Mesodermal cell (in vitro differentiated cells): ENCODE measurements around the gene MRPL17.
A peak's percentile ranks its signal among the peaks of the same experiment; 100 is the strongest.

Experiments
- H3K27ac ChIP-seq: 2 replicates; pipeline ENCODE4 v1.7.0; 2013; ENCODE audit warnings: mild to moderate bottlenecking, low read depth, low read length, moderate library complexity; ENCODE audit not compliant: severe bottlenecking
- H3K36me3 ChIP-seq: 2 replicates; pipeline ENCODE4 v1.7.1; 2013; ENCODE audit warnings: mild to moderate bottlenecking, low read length, moderate library complexity; ENCODE audit not compliant: control insufficient read depth, insufficient read depth
- H3K4me1 ChIP-seq: one replicate; pipeline ENCODE4 v1.7.1; 2013; ENCODE audit warnings: mild to moderate bottlenecking, low read length; ENCODE audit not compliant: insufficient read depth, control insufficient read depth, poor library complexity, severe bottlenecking
- H3K4me3 ChIP-seq: 2 replicates; pipeline ENCODE4 v1.7.0; 2013; ENCODE audit warnings: low read length, control low read depth, mild to moderate bottlenecking; ENCODE audit not compliant: insufficient read depth, poor library complexity, severe bottlenecking; ENCODE audit errors: extremely low read depth
- H3K9me3 ChIP-seq: 2 replicates; pipeline ENCODE4 v1.7.1; 2013; ENCODE audit warnings: mild to moderate bottlenecking, low read length, moderate library complexity; ENCODE audit not compliant: control insufficient read depth
- WGBS, 2 experiments: methylation state at CpG; one replicate each; pipeline ENCODE4 v1.1.5; 2013; ENCODE audit warnings: missing lambda C conversion rate in 2 of 2; ENCODE audit not compliant: insufficient coverage in 2 of 2; 5-methylcytosine and 5-hydroxymethylcytosine counted together

Gene MRPL17

DNA sequence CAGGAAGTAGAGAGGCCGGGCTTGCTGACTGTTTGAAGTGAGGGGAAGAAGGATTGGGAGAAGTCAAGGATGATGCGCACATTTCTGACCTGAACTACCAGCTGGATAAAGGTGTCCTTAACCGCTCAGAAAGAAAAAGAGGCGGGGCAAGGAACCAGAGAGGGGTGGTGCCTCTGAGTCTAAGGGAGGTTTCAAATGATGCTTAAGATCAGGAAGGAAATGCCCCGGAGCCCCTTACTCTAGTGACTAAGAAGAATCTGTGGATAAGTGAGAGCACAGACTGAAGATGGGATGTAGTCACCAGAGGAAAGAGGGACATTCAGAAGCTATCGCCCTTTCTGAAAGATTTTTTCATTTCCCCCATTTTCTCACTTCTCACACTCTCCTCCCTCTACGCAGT lies 40.2 kb downstream of the MRPL17 start:
- WGBS, 2 experiments, result 87 to 93% methylated on average over 6 to 7 of the region's 7 CpGs
- no peak overlapping the region for H3K27ac ChIP-seq
- no peak overlapping the region for H3K4me3 ChIP-seq
- H3K36me3 ChIP-seq, result peaks cover 57% of the 10 kb centered on the region
- H3K9me3 ChIP-seq, result no peaks in the 10 kb centered on the region
- H3K4me1 ChIP-seq, result peaks cover 22% of the 10 kb centered on the region

DNA sequence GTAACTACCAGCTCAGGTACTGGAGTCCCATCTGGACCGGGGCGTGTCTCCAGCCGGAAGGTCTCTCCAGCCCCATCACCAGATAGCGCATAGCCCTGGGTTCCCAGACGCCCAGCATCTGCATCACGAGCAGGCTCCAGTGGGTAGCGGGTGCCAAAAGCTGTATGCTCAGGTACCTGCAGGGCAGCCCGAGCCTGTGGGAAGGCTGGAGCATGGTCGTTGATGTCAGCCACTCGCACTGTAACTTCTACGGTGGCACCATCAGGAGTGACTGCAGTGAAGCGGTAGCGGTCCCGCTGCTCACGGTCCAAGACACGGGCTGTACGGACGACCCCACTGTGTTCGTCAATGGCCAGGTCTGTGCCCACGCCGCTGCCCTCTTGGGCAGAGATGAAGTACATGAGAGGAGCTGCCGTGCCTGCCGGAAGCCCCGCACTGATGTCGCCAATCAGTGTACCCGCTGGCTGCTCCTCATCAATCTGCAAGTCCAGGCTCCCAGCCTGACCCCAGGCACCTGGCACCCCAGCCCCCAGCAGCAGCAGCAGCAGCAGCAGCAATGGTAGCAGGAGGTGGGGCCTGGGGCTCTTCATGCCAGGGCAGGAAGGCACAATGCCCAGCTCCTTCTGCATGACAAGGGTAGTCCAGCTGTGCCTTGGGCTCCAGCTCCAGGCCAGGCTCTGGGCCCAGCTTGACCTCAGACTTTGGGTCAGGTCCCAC lies 42.0 kb downstream of the MRPL17 start:
- 95 to 98% methylated on average over 26 of the region's 26 CpGs for WGBS, 2 experiments
- H3K27ac ChIP-seq, result no peak overlapping the region
- peaks cover 67% of the 10 kb centered on the region for H3K36me3 ChIP-seq
- H3K4me1 ChIP-seq, result peaks cover 21% of the 10 kb centered on the region
- H3K4me3 ChIP-seq, result no peak overlapping the region
- H3K9me3 ChIP-seq, result no peaks in the 10 kb centered on the region

DNA sequence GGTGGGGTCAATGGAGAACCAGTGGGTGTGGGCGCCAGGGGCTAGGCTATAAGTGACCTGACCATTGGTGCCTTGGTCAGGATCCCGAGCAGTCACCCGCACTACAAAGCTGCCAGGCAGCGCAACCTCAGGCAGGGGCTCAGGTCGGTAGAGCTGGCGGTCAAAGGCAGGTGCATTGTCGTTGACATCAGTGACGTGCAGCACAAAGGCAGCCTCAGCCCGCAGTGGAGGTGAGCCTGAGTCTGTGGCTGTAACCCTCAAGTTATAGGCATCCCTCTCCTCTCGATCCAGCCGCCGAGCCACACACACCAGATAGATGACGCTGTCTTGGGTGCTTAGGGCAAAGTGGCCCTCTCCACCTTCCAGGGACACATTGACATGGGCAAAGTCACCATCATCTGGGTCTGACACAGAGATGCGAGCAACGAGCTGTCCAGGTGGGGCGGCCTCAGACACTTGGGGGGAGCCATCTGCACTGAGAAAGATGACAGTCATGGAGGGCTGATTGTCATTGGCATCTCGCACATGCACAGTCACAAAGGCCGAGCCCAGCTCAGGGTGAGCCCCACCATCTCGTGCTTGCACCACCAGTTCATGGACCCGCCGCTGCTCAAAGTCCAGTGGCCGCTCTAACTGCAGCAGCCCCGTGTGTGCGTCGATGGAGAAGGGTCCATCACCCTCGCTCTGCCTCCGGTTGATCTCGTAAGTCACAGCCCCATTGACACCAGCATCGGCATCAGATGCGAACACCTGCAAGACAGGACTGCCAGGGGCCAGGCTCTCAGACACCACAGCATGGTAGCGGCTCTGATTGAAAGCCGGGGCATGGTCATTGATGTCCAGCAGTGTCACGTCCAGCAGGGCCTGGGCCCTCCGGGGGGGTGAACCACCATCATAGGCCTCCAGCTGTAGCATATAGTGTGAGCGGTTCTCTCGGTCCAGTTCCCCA lies 42.8 kb downstream of the MRPL17 start:
- H3K36me3 ChIP-seq, result peaks cover 64% of the 10 kb centered on the region
- 95% methylated on average over 35 of the region's 36 CpGs for WGBS, 2 experiments
- no peaks in the 10 kb centered on the region for H3K9me3 ChIP-seq
- H3K27ac ChIP-seq, result no peak overlapping the region
- no peak overlapping the region for H3K4me3 ChIP-seq
- H3K4me1 ChIP-seq, result peaks cover 30% of the 10 kb centered on the region

DNA sequence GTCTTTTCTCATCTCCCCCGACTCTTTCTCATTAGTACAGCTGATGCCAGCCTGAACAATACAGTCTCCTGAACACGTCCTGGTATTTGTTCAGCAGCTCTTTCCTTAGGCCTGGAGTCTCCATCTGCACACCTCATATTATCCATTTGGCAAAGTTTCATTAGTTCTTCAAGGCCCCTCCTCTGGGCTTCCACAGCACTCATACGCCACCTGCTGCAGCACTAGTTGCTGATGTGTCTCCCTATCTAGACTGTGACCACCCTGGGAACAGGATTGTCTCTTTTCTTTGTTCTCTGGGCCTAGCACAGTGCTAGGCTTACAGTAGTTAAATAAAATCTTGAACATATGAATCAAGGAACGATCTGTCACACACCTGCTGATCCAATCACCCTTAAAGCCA lies 44.7 kb downstream of the MRPL17 start:
- Histone ChIP-seq H3K4me3 (no peak overlapping the region), H3K27ac (peak overlapping the region; percentile 11), H3K9me3 (no peaks in the 10 kb centered on the region), H3K4me1 (peaks cover 34% of the 10 kb centered on the region), H3K36me3 (peaks cover 60% of the 10 kb centered on the region)
- 81 to 86% methylated on average over 4 of the region's 4 CpGs for WGBS, 2 experiments

DNA sequence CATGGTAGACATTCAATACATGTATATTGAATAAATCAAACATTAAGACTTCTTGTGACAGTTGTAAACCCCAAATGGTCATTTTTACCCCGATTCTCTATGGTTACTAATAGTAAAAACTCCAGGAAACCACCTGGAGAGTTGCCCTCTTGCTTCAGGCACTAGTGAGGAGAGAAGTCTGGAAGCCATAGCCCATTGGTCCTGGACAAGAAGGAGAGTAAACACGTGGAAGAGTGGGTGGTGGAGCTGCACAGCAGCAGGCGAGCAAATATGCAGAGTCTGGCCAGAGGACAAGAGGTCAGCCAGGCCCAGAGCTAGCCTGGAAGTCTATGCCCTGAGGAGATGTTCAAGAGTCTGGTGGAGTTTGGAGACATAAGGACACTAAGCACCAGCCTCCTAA lies 45.3 kb downstream of the MRPL17 start:
- Histone ChIP-seq H3K4me1 (peaks cover 29% of the 10 kb centered on the region), H3K9me3 (no peaks in the 10 kb centered on the region), H3K36me3 (peaks cover 65% of the 10 kb centered on the region), H3K27ac (peak overlapping the region; percentile 11), H3K4me3 (no peak overlapping the region)
- 84 to 86% methylated on average over 2 of the region's 3 CpGs for WGBS, 2 experiments

DNA sequence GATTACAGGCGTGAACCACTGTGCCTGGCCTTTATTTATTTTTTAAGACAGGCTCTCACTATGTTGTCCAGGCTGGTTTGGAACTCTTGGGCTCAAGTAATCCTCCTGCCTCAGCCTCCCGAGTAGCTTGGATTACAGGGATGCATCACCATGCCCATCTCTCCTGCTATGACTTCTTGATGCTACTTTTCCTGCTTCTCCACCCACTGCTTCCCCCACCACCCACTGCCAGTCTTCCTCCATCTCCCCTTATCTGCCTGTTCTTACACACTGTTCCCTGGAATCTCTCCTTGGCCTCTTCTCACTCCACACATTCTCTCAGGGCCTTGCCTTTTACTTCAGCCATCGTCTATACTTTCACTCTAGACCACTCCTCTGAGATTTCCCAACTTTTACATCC lies 46.7 kb downstream of the MRPL17 start:
- WGBS, 2 experiments, result 91 to 96% methylated on average over 3 of the region's 3 CpGs
- Histone ChIP-seq H3K27ac (peak overlapping the region; percentile 13), H3K36me3 (peaks cover 73% of the 10 kb centered on the region), H3K4me3 (no peak overlapping the region), H3K9me3 (no peaks in the 10 kb centered on the region), H3K4me1 (peaks cover 27% of the 10 kb centered on the region)

DNA sequence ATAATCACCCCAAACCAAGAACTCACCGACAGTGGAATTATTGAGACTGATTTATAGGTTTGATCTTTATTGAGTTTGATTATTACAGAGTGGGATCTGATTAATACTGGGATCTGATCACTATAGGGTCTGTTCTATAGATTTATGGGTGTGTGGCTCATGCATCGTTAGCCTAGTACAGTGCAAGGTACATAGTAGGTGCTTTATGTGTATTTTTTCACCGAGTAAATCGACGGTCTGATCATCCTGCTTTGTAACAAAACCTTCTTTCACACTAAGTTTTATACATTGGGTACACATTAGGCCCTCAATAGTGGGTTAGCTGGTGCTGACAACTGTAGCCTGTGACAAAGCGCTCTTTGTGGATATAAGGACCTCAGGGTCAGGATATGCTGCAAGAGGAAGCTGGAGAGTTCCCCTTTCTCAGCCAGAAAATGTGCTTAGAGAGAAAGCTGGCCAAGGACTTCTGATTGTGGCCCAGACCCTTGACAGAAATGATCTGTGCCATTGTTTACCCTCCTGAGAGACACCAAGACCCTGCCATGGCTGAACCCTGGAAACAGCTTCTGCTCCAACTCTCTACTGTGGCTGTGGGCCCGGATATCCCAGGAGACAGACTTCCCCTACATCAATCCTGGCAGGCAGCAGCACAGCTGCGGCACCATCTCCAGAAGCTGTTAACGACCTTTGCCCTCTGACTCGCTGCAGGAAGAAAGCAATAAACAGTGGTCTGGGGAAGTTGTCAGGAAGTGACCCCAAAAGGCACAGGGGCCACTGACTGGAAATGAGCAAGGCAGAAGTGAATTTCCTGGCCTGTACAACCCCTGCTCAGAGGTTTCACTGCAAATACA lies 47.8 kb downstream of the MRPL17 start:
- H3K4me3 ChIP-seq, result no peak overlapping the region
- 49 to 65% methylated on average over 4 of the region's 10 CpGs for WGBS, 2 experiments
- H3K36me3 ChIP-seq, result peaks cover 72% of the 10 kb centered on the region
- peak overlapping the region; percentile 85 for H3K27ac ChIP-seq
- H3K9me3 ChIP-seq, result no peaks in the 10 kb centered on the region
- peaks cover 27% of the 10 kb centered on the region for H3K4me1 ChIP-seq

DNA sequence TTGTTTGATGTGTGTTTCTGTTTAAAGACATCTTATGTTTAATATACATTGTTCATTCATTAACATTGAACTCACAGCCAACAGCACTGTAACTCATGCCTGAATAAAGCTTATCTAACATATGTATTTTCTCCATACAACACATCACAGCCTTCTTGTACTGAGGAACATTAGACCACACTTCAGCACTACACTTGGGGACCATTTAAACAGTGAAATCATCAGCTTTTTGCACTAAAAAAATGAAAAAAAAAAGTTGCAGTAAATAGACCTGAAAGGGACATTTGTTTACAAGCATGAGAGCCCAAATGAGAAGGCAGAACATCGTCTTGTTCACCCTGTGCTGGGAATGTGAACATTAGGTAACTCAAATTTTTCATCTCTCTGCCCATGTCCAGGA lies 48.6 kb downstream of the MRPL17 start:
- H3K36me3 ChIP-seq, result peaks cover 71% of the 10 kb centered on the region
- 56 to 88% methylated on average over 1 of the region's 1 CpG for WGBS, 2 experiments
- H3K9me3 ChIP-seq, result no peaks in the 10 kb centered on the region
- H3K27ac ChIP-seq, result peak overlapping the region; percentile 85
- peaks cover 27% of the 10 kb centered on the region for H3K4me1 ChIP-seq
- H3K4me3 ChIP-seq, result no peak overlapping the region

DNA sequence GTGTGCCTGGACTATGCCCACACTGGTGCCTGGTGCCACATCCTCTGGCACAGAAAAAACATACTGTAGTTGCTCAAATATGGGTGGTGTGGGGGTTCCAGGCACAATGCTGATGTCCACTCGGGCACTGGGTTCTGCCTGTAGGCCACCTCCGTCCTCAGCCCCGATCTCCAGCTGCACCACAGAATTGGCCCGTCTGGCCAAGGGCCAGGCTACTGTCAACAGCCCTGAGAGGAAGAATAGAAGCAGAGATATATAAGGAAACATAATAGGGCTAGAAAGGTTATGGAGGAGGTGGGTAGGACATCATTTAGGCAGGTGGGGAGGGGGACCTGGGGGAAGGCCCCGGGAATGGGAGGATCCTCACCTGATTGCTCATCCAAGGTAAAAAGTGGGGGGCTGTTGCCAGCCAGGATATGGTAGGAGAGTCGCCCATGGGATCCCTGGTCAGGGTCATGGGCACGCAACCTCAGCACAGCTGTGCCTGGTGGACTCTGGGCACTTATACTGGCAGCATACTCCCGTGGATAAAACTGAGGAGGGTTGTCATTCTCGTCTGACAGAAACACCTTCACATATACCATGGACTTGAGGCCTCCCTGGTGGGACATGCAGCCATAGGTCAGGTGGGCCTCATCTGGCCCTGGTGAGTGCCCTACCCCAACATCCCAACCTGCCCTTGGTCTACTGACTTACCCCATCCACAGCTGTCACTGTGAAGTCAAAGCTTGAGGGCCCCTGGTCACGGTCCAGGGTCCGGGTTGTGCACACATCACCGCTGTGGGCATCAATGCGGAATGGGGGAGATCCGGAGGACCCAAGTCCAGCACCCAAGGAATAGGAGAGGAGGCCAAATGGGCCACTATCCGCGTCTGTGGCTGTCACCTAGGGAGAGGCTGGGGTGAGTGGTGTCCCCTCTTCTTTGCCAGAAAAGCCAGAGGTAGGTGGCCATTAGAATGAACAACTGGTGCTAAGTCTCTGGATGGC lies 49.4 kb downstream of the MRPL17 start:
- Histone ChIP-seq H3K9me3 (no peaks in the 10 kb centered on the region), H3K36me3 (peaks cover 71% of the 10 kb centered on the region), H3K27ac (no peak overlapping the region), H3K4me3 (no peak overlapping the region), H3K4me1 (peaks cover 27% of the 10 kb centered on the region)
- WGBS, 2 experiments, result 95 to 99% methylated on average over 11 to 13 of the region's 16 CpGs
